Mucosa of rectum (tissue), 2 donors: Measurements from ENCODE around the gene GSAP.

ENCODE experiments used
- H3K27ac ChIP-seq, 2 donors: one replicate each; pipeline ENCODE4 v1.7.0; 2013; ENCODE audit warnings: inconsistent platforms in 2 of 2, low read depth in 2 of 2, low read length in 2 of 2
- H3K27me3 ChIP-seq, 2 donors: one replicate each; pipeline ENCODE4 v1.7.0; 2013; ENCODE audit warnings: low read length in 2 of 2; ENCODE audit not compliant: control insufficient read depth in 2 of 2, insufficient read depth in 2 of 2
- H3K36me3 ChIP-seq, 2 donors: one replicate each; pipeline ENCODE4 v1.7.0; 2013; ENCODE audit warnings: low read length in 2 of 2; ENCODE audit not compliant: control insufficient read depth in 2 of 2, insufficient read depth in 2 of 2
- H3K4me1 ChIP-seq, 2 donors: one replicate each; pipeline ENCODE4 v1.7.0; 2013; ENCODE audit warnings: low read length in 2 of 2, mild to moderate bottlenecking in 1 of 2; ENCODE audit not compliant: control insufficient read depth in 2 of 2, insufficient read depth in 2 of 2
- H3K4me3 ChIP-seq, 2 donors: one replicate each; pipeline ENCODE4 v1.7.0; 2013; ENCODE audit warnings: low read length in 2 of 2
- H3K9ac ChIP-seq, 2 donors: one replicate each; pipeline ENCODE4 v1.7.0; 2013; ENCODE audit warnings: low read length in 2 of 2, low read depth in 1 of 2, mild to moderate bottlenecking in 1 of 2
- H3K9me3 ChIP-seq, 2 donors: one replicate each; pipeline ENCODE4 v1.7.0; 2013; ENCODE audit warnings: low read length in 2 of 2; ENCODE audit not compliant: control insufficient read depth in 2 of 2
- donor health status: healthy.
- donor health status: Normal muscosa, but diverticular disease.

Gene GSAP

GRCh38 chr7:77413128-77413527 is 3.0 kb downstream of the GSAP start:
- H3K36me3 ChIP-seq, result no peaks in the 10 kb centered on the region
- no peaks in the 10 kb centered on the region for H3K9me3 ChIP-seq
- no peaks in the 10 kb centered on the region for H3K27me3 ChIP-seq
- peaks cover 3 to 6% of the 10 kb centered on the region in 2 donors for H3K4me1 ChIP-seq
- no peak overlapping the region for H3K9ac ChIP-seq
- no peak overlapping the region for H3K27ac ChIP-seq
- H3K4me3 ChIP-seq, result no peak overlapping the region

GRCh38 chr7:77409739-77410547 is 6.2 kb downstream of the GSAP start:
- H3K9ac ChIP-seq, result no peak overlapping the region
- H3K9me3 ChIP-seq, result no peaks in the 10 kb centered on the region
- H3K27ac ChIP-seq, result no peak overlapping the region
- H3K4me3 ChIP-seq, result no peak overlapping the region
- H3K4me1 ChIP-seq, result no peaks in the 10 kb centered on the region
- H3K27me3 ChIP-seq, result no peaks in the 10 kb centered on the region
- no peaks in the 10 kb centered on the region for H3K36me3 ChIP-seq

- Histone ChIP-seq H3K4me1 (no peaks in the 10 kb centered on the region), H3K9ac (no peak overlapping the region), H3K4me3 (no peak overlapping the region), H3K9me3 (no peaks in the 10 kb centered on the region), H3K27me3 (no peaks in the 10 kb centered on the region), H3K27ac (no peak overlapping the region), H3K36me3 (no peaks in the 10 kb centered on the region)
Observed at GRCh38 chr7:77409005-77409738, 7.0 kb downstream of the GSAP start.

GRCh38 chr7:77407906-77408305 is 8.2 kb downstream of the GSAP start:
- no peak overlapping the region for H3K9ac ChIP-seq

GRCh38 chr7:77406421-77406820 is 9.7 kb downstream of the GSAP start:
- no peak overlapping the region for H3K9ac ChIP-seq
- no peak overlapping the region for H3K27ac ChIP-seq
- H3K27me3 ChIP-seq, result no peaks in the 10 kb centered on the region
- H3K36me3 ChIP-seq, result no peaks in the 10 kb centered on the region
- no peaks in the 10 kb centered on the region for H3K4me1 ChIP-seq
- no peak overlapping the region for H3K4me3 ChIP-seq
- no peaks in the 10 kb centered on the region for H3K9me3 ChIP-seq

More at GRCh38 chr7:77407906-77408305, 8.2 kb downstream of the GSAP start:
- Histone ChIP-seq H3K27me3 (no peaks in the 10 kb centered on the region), H3K36me3 (no peaks in the 10 kb centered on the region), H3K4me1 (no peaks in the 10 kb centered on the region), H3K27ac (no peak overlapping the region), H3K4me3 (no peak overlapping the region), H3K9me3 (no peaks in the 10 kb centered on the region)

GRCh38 chr7:77404641-77405040 is 11.5 kb downstream of the GSAP start:
- H3K9me3 ChIP-seq, result no peaks in the 10 kb centered on the region
- no peak overlapping the region for H3K27ac ChIP-seq
- no peaks in the 10 kb centered on the region for H3K36me3 ChIP-seq
- H3K9ac ChIP-seq, result no peak overlapping the region
- H3K4me1 ChIP-seq, result peaks cover 0 to 5% of the 10 kb centered on the region in 2 donors
- no peak overlapping the region for H3K4me3 ChIP-seq
- H3K27me3 ChIP-seq, result no peaks in the 10 kb centered on the region

- Histone ChIP-seq H3K27me3 (no peaks in the 10 kb centered on the region), H3K27ac (no peak overlapping the region), H3K9ac (no peak overlapping the region), H3K4me1 (peaks cover 0 to 5% of the 10 kb centered on the region in 2 donors), H3K9me3 (no peaks in the 10 kb centered on the region), H3K4me3 (no peak overlapping the region), H3K36me3 (no peaks in the 10 kb centered on the region)
Observed at GRCh38 chr7:77403957-77404356, 12.2 kb downstream of the GSAP start.

- Histone ChIP-seq H3K27me3 (no peaks in the 10 kb centered on the region), H3K4me1 (peaks cover 0 to 5% of the 10 kb centered on the region in 2 donors), H3K36me3 (no peaks in the 10 kb centered on the region), H3K4me3 (no peak overlapping the region), H3K9ac (no peak overlapping the region), H3K9me3 (no peaks in the 10 kb centered on the region), H3K27ac (no peak overlapping the region)
Observed at GRCh38 chr7:77402818-77403217, 13.3 kb downstream of the GSAP start.

GRCh38 chr7:77401002-77401401 is 15.1 kb downstream of the GSAP start:
- Histone ChIP-seq H3K4me3 (no peak overlapping the region), H3K27ac (no peak overlapping the region), H3K9ac (no peak overlapping the region), H3K36me3 (no peaks in the 10 kb centered on the region), H3K4me1 (peaks cover 0 to 5% of the 10 kb centered on the region in 2 donors), H3K27me3 (no peaks in the 10 kb centered on the region), H3K9me3 (no peaks in the 10 kb centered on the region)

- Histone ChIP-seq H3K4me1 (peaks cover 0 to 5% of the 10 kb centered on the region in 2 donors), H3K27ac (no peak overlapping the region), H3K4me3 (no peak overlapping the region), H3K27me3 (no peaks in the 10 kb centered on the region), H3K9me3 (no peaks in the 10 kb centered on the region), H3K36me3 (no peaks in the 10 kb centered on the region), H3K9ac (no peak overlapping the region)
Observed at GRCh38 chr7:77399816-77400215, 16.3 kb downstream of the GSAP start.
